OCI-LY1 (cell line): Measurements from ENCODE around the gene VEGFA.

Source experiments
- H2AFZ ChIP-seq: fragments of 200-600 bp; sonication (generic), shearing (Covaris generic); 2 replicates; pipeline ENCODE4 v1.6.0; 2014; ENCODE audit warnings: antibody characterized with exemption, mild to moderate bottlenecking, low read length
- H3F3A ChIP-seq: fragments of 200-600 bp; sonication (generic), shearing (Covaris generic); 2 replicates; pipeline ENCODE4 v1.6.0; 2014; ENCODE audit warnings: mild to moderate bottlenecking, antibody characterized with exemption, low read length, moderate library complexity; ENCODE audit not compliant: insufficient read depth
- H3K27ac ChIP-seq: fragments of 200-600 bp; sonication (generic); 2 replicates; pipeline ENCODE4 v1.5.1; 2014; ENCODE audit warnings: low read length, mixed run types, mild to moderate bottlenecking, low read depth; ENCODE audit not compliant: poor library complexity, severe bottlenecking
- H3K27me3 ChIP-seq: fragments of 200-600 bp; sonication (generic); 2 replicates; pipeline ENCODE4 v1.6.0; 2014; ENCODE audit warnings: antibody characterized with exemption, mild to moderate bottlenecking, low read length, moderate library complexity; ENCODE audit not compliant: insufficient read depth
- H3K36me3 ChIP-seq: fragments of 200-600 bp; sonication (generic); 2 replicates; pipeline ENCODE4 v1.6.1; 2014; ENCODE audit warnings: mild to moderate bottlenecking, antibody characterized with exemption, low read length, moderate library complexity, mixed read lengths; ENCODE audit not compliant: insufficient read depth
- H3K4me1 ChIP-seq: fragments of 200-600 bp; sonication (generic); 2 replicates; pipeline ENCODE4 v1.5.1; 2014; ENCODE audit warnings: mild to moderate bottlenecking, low read length, moderate library complexity; ENCODE audit not compliant: insufficient read depth, severe bottlenecking
- H3K4me2 ChIP-seq: fragments of 200-600 bp; sonication (generic), shearing (Covaris generic); 2 replicates; pipeline ENCODE4 v1.6.1; 2014; ENCODE audit warnings: low read length
- H3K4me3 ChIP-seq: fragments of 200-600 bp; sonication (generic); 2 replicates; pipeline ENCODE4 v1.5.1; 2014; ENCODE audit warnings: low read length, low read depth, mild to moderate bottlenecking, mixed read lengths; ENCODE audit not compliant: poor library complexity, severe bottlenecking
- H3K79me2 ChIP-seq: fragments of 200-600 bp; shearing (Covaris generic); 2 replicates; pipeline ENCODE4 v1.6.1; 2016; ENCODE audit warnings: mixed run types, low read length, mixed read lengths; ENCODE audit not compliant: insufficient read depth
- H3K9ac ChIP-seq: fragments of 200-600 bp; sonication (generic), shearing (Covaris generic); 2 replicates; pipeline ENCODE4 v1.6.1; 2014; ENCODE audit warnings: mild to moderate bottlenecking, low read length, mixed read lengths
- H3K9me2 ChIP-seq: fragments of 200-600 bp; sonication (generic), shearing (Covaris generic); 2 replicates; pipeline ENCODE4 v1.6.1; 2014; ENCODE audit warnings: low read depth, mild to moderate bottlenecking, low read length, mixed read lengths
- H3K9me3 ChIP-seq: fragments of 200-600 bp; shearing (Covaris generic); 2 replicates; pipeline ENCODE4 v1.6.1; 2014; ENCODE audit warnings: low read length, mixed read lengths
- H4K20me1 ChIP-seq: fragments of 200-600 bp; sonication (generic), shearing (Covaris generic); 2 replicates; pipeline ENCODE4 v1.6.0; 2016; ENCODE audit warnings: mild to moderate bottlenecking, low read length; ENCODE audit not compliant: insufficient read depth
- CTCF ChIP-seq: fragments of 200-600 bp; sonication (generic), shearing (Covaris generic); IDR thresholded peaks from 2 replicates; pipeline ENCODE4 v1.5.1; 2017; ENCODE audit warnings: mild to moderate bottlenecking, antibody characterized with exemption, low read length, moderate library complexity, mixed read lengths
- EZH2 ChIP-seq: fragments of 200-600 bp; sonication (generic), shearing (Covaris generic); IDR thresholded peaks from 2 replicates; pipeline ENCODE4 v1.8.0; 2017; ENCODE audit warnings: borderline replicate concordance, mixed run types, mild to moderate bottlenecking, antibody characterized with exemption, low read length, moderate library complexity, mixed read lengths

The VEGFA gene

GRCh38 chr6:43779852-43780236, 9.8 kb downstream of the VEGFA start:
- Histone ChIP-seq H3K9me2 (no peaks in the 10 kb centered on the region), H3K4me3 (no peak overlapping the region), H3K9me3 (no peaks in the 10 kb centered on the region), H3F3A (no peaks in the 10 kb centered on the region), H3K4me2 (no peak overlapping the region), H2AFZ (no peak overlapping the region), H3K27ac (no peak overlapping the region), H3K9ac (no peak overlapping the region), H4K20me1 (no peaks in the 10 kb centered on the region), H3K4me1 (peaks cover 6% of the 10 kb centered on the region), H3K79me2 (no peaks in the 10 kb centered on the region), H3K27me3 (no peaks in the 10 kb centered on the region), H3K36me3 (peaks cover 78% of the 10 kb centered on the region)
- TF ChIP-seq EZH2 (no peak), CTCF (no peak)

GRCh38 chr6:43780293-43780692, 10.3 kb downstream of the VEGFA start:
- Histone ChIP-seq H3K4me2 (no peak overlapping the region), H3K9me3 (no peaks in the 10 kb centered on the region), H3K36me3 (peaks cover 78% of the 10 kb centered on the region), H2AFZ (no peak overlapping the region), H3K27me3 (no peaks in the 10 kb centered on the region), H3K9ac (no peak overlapping the region), H3F3A (no peaks in the 10 kb centered on the region), H4K20me1 (no peaks in the 10 kb centered on the region), H3K79me2 (no peaks in the 10 kb centered on the region), H3K4me3 (no peak overlapping the region), H3K9me2 (no peaks in the 10 kb centered on the region), H3K27ac (no peak overlapping the region), H3K4me1 (peaks cover 6% of the 10 kb centered on the region)
- TF ChIP-seq EZH2 = no peak
- TF ChIP-seq CTCF = no peak

DNA sequence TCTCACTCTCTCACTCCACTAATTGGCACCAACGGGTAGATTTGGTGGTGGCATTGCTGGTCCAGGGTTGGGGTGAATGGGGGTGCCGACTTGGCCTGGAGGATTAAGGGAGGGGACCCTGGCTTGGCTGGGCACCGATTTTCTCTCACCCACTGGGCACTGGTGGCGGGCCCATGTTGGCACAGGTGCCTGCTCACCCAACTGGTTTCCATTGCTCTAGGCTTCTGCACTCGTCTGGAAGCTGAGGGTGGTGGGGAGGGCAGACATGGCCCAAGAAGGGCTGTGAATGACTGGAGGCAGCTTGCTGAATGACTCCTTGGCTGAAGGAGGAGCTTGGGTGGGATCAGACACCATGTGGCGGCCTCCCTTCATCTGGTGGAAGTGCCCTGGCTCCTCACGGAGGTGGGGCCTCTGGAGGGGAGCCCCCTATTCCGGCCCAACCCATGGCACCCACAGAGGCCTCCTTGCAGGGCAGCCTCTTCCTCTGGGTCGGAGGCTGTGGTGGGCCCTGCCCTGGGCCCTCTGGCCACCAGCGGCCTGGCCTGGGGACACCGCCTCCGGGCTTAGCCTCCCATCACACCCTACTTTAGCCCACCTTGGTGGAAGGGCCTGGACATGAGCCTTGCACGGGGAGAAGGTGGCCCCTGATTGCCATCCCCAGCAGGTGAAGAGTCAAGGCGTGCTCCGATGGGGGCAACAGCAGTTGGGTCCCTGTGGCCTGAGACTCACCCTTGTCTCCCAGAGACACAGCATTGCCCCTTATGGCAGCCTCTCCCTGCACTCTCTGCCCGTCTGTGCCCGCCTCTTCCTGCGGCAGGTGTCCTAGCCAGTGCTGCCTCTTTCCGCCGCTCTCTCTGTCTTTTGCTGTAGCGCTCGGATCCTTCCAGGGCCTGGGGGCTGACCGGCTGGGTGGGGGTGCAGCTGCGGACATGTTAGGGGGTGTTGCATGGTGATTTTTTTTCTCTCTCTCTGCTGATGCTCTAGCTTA, 11.2 kb downstream of the VEGFA start:
- Histone ChIP-seq H3K27me3 (no peaks in the 10 kb centered on the region), H3K36me3 (peaks cover 71% of the 10 kb centered on the region), H3F3A (no peaks in the 10 kb centered on the region), H3K9me3 (no peaks in the 10 kb centered on the region), H3K4me3 (no peak overlapping the region), H3K79me2 (no peaks in the 10 kb centered on the region), H3K9me2 (no peaks in the 10 kb centered on the region), H3K4me2 (no peak overlapping the region), H3K4me1 (no peaks in the 10 kb centered on the region), H2AFZ (no peak overlapping the region), H4K20me1 (no peaks in the 10 kb centered on the region), H3K9ac (no peak overlapping the region), H3K27ac (no peak overlapping the region)
- TF ChIP-seq CTCF (no peak), EZH2 (no peak)
